ENCODE data around the gene MYOM3. TPM values are rescaled to one million over a fixed set of nuclear protein-coding genes. Genes with fewer than 3 reads are reported as not detected.

Gene MYOM3
- total RNA-seq, 1 experiment from 2014 or later, result 7.9 TPM

DNA sequence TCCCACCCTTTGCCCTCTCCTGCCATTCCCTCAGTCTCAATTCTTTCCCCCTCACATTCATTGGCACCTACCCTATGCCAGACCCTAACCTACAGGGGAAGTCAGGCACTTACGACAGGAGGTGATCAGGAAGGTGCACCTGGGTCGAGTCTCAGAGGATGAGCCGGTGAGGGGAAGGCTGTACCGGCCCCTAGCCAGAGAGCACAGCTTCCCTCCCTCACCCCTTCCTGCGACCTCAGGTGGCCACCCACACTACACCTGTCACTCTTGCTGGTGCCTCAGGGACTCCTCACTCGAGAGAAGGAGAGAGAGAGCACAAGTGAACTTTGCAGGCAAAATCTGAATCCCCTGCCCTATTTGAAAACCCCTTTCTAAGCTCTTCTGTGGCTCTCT is 1.7 kb upstream of the MYOM3 start (continued):
- TF ChIP-seq, protein P1, sequence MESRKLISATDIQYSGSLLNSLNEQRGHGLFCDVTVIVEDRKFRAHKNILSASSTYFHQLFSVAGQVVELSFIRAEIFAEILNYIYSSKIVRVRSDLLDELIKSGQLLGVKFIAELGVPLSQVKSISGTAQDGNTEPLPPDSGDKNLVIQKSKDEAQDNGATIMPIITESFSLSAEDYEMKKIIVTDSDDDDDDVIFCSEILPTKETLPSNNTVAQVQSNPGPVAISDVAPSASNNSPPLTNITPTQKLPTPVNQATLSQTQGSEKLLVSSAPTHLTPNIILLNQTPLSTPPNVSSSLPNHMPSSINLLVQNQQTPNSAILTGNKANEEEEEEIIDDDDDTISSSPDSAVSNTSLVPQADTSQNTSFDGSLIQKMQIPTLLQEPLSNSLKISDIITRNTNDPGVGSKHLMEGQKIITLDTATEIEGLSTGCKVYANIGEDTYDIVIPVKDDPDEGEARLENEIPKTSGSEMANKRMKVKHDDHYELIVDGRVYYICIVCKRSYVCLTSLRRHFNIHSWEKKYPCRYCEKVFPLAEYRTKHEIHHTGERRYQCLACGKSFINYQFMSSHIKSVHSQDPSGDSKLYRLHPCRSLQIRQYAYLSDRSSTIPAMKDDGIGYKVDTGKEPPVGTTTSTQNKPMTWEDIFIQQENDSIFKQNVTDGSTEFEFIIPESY (IDR thresholded peaks at IDR 0.05; ENCODE audit: extremely low read depth, insufficient replicate concordance, low read length), result no peak
- no peak for TF ChIP-seq CEBPB (IDR thresholded peaks at IDR 0.05; ENCODE audit: low read depth)
- no peak for TF ChIP-seq SP1 (IDR thresholded peaks at IDR 0.05; ENCODE audit: low read depth)
- no peak for TF ChIP-seq SRF (IDR thresholded peaks at IDR 0.05; ENCODE audit: low read depth)
- TF ChIP-seq, protein P2, sequence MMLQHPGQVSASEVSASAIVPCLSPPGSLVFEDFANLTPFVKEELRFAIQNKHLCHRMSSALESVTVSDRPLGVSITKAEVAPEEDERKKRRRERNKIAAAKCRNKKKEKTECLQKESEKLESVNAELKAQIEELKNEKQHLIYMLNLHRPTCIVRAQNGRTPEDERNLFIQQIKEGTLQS (IDR thresholded peaks at IDR 0.05), result no peak
- no peak for TF ChIP-seq POLR2AphosphoS5 (IDR thresholded peaks at IDR 0.05; ENCODE audit: low read depth, low read length)
- TF ChIP-seq EGR1 (IDR thresholded peaks at IDR 0.05; ENCODE audit: low read depth), result no peak
- no peak for TF ChIP-seq TCF7L2 (IDR thresholded peaks at IDR 0.05; ENCODE audit: borderline replicate concordance, extremely low read depth, insufficient read depth, insufficient read length)

DNA sequence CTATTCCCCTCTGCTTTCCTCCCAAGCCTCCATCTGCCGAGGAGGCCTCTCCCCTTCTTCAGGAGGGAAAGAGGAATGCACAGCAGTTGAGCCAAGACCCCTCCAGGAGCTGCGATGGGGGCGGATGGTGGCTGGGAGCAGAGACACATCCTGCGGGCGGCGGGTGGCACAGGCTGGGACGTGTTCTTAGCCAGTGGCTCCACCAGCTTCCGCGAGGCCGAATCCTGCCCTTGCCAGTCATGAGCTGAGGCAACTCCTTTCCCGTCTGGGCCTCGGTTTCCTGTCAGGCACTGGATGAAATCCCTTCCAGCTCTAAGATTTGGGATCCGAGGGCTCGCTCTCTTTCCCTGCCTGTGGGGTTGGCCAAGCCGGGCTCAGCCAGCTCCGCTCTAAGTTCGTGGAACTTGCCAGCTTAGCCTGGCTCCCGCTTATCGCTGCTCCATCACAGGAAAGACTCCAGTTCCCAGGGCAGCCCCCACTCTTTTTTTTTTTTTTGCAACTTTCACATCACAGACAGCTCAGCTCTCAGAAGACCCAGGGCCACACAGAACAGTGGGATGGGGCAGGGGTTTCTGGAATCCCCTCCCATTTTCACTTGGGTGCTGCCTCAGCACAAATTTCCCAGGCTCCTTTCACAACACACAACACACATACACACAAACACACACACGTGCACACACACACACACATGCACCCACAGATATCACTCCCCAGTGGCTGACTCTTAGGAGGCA is 506 bp downstream of the MYOM3 start:
- H3K4me2 ChIP-seq (ENCODE audit: low read length), result no peak overlapping the region
- no peaks in the 10 kb centered on the region; the same call in 1 of the 2 replicates for H3K79me2 ChIP-seq (ENCODE audit: insufficient read depth, low read length)
- TF ChIP-seq, protein P3, sequence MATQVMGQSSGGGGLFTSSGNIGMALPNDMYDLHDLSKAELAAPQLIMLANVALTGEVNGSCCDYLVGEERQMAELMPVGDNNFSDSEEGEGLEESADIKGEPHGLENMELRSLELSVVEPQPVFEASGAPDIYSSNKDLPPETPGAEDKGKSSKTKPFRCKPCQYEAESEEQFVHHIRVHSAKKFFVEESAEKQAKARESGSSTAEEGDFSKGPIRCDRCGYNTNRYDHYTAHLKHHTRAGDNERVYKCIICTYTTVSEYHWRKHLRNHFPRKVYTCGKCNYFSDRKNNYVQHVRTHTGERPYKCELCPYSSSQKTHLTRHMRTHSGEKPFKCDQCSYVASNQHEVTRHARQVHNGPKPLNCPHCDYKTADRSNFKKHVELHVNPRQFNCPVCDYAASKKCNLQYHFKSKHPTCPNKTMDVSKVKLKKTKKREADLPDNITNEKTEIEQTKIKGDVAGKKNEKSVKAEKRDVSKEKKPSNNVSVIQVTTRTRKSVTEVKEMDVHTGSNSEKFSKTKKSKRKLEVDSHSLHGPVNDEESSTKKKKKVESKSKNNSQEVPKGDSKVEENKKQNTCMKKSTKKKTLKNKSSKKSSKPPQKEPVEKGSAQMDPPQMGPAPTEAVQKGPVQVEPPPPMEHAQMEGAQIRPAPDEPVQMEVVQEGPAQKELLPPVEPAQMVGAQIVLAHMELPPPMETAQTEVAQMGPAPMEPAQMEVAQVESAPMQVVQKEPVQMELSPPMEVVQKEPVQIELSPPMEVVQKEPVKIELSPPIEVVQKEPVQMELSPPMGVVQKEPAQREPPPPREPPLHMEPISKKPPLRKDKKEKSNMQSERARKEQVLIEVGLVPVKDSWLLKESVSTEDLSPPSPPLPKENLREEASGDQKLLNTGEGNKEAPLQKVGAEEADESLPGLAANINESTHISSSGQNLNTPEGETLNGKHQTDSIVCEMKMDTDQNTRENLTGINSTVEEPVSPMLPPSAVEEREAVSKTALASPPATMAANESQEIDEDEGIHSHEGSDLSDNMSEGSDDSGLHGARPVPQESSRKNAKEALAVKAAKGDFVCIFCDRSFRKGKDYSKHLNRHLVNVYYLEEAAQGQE (IDR thresholded peaks at IDR 0.05; ENCODE audit: low read depth), result no peak
- TF ChIP-seq FOSL1 (IDR thresholded peaks at IDR 0.05; ENCODE audit: low read depth) (no peak), SIN3A (IDR thresholded peaks at IDR 0.05; ENCODE audit: low read depth) (no peak)
- TF ChIP-seq, protein P2 (IDR thresholded peaks at IDR 0.05), result no peak
- TF ChIP-seq, protein P1 (IDR thresholded peaks at IDR 0.05; ENCODE audit: extremely low read depth, insufficient replicate concordance, low read length), result no peak
- no peaks in the 10 kb centered on the region for H4K20me1 ChIP-seq (ENCODE audit: insufficient read depth)
- DNase-seq (ENCODE audit: low read depth, low spot score), result no peak
- no TSS peak for BruUV-seq (replicated peaks)
- ChIA-PET POLR2A (no interaction called here), RAD21 (ENCODE audit: low non-redundant PET in 1 of 2, low total read pairs in 2 of 2, uncharacterized antibody in 2 of 2, unreplicated experiment in 2 of 2) (no interaction called here), CTCF (interaction anchor here (1.3 kb wide), 1 partner anchor 280 kb away, joined by 3 read pairs; no protein-coding TSS in a partner anchor)
- no peak overlapping the region for H3K9ac ChIP-seq (ENCODE audit: low read length)
- H3K4me1 ChIP-seq (ENCODE audit: control insufficient read depth in 1 of 2, insufficient read depth in 2 of 2, low read length in 2 of 2), result peaks cover 9 to 36% of the 10 kb centered on the region in 2 experiments
- no peaks in the 10 kb centered on the region for H3K27me3 ChIP-seq (ENCODE audit: insufficient read depth, low read length)
- intact Hi-C loops (cut with micrococcal nuclease), result no loop called here
- no peak overlapping the region for H3K27ac ChIP-seq (ENCODE audit: low read depth, low read length)
- no peak overlapping the region for H3K4me3 ChIP-seq (replicated peaks in 1 of 2; ENCODE audit: low read depth in 1 of 2, low read length in 2 of 2)
- no peak overlapping the region for H2AFZ ChIP-seq (ENCODE audit: low read depth, low read length, poor library complexity, severe bottlenecking)
- no peaks in the 10 kb centered on the region for H3K9me2 ChIP-seq (ENCODE audit: insufficient read depth)
- H3K36me3 ChIP-seq (ENCODE audit: control insufficient read depth in 1 of 2, insufficient read depth in 2 of 2, low read length in 2 of 2), result no peaks in the 10 kb centered on the region
- H3K9me3 ChIP-seq (ENCODE audit: control insufficient read depth in 1 of 2, insufficient read depth in 1 of 2, low read depth in 1 of 2, low read length in 2 of 2), result no peaks in the 10 kb centered on the region
- ATAC-seq, result no peak
